ENCODE data around the gene UTP4. TPM values are rescaled to one million over a fixed set of nuclear protein-coding genes. Genes with fewer than 3 reads are reported as not detected.

UTP4 gene
- total RNA-seq, 1 experiment from 2014 or later, result 125 TPM

GRCh38 chr16:69182730-69183416, 50.4 kb downstream of the UTP4 start:
- ChIA-PET RAD21 (ENCODE audit: low non-redundant PET in 1 of 2, low total read pairs in 2 of 2, uncharacterized antibody in 2 of 2, unreplicated experiment in 2 of 2) (no interaction called here), CTCF (no interaction called here), POLR2A (no interaction called here)
- Histone ChIP-seq H3K36me3 (ENCODE audit: control insufficient read depth in 1 of 2, insufficient read depth in 2 of 2, low read length in 2 of 2) (no peaks in the 10 kb centered on the region), H4K20me1 (ENCODE audit: insufficient read depth) (no peaks in the 10 kb centered on the region), H3K27me3 (ENCODE audit: insufficient read depth, low read length) (no peaks in the 10 kb centered on the region), H3K9me2 (ENCODE audit: insufficient read depth) (no peaks in the 10 kb centered on the region), H3K79me2 (ENCODE audit: insufficient read depth, low read length) (peaks cover 2% of the 10 kb centered on the region), H3K27ac (ENCODE audit: low read depth, low read length) (no peak overlapping the region), H3K9me3 (ENCODE audit: control insufficient read depth in 1 of 2, insufficient read depth in 1 of 2, low read depth in 1 of 2, low read length in 2 of 2) (no peaks in the 10 kb centered on the region), H2AFZ (ENCODE audit: low read depth, low read length, poor library complexity, severe bottlenecking) (no peak overlapping the region), H3K4me3 (replicated peaks in 1 of 2; ENCODE audit: low read depth in 1 of 2, low read length in 2 of 2) (no peak overlapping the region), H3K9ac (ENCODE audit: low read length) (no peak overlapping the region), H3K4me2 (ENCODE audit: low read length) (no peak overlapping the region), H3K4me1 (ENCODE audit: control insufficient read depth in 1 of 2, insufficient read depth in 2 of 2, low read length in 2 of 2) (peaks cover 25 to 28% of the 10 kb centered on the region in 2 experiments)
- ATAC-seq (no peak), DNase-seq (ENCODE audit: low read depth, low spot score) (no peak)
- no peak for TF ChIP-seq SRF (IDR thresholded peaks at IDR 0.05; ENCODE audit: low read depth)
- TF ChIP-seq FOSL1 (IDR thresholded peaks at IDR 0.05; ENCODE audit: low read depth), result no peak
- TF ChIP-seq CEBPB (IDR thresholded peaks at IDR 0.05; ENCODE audit: low read depth), result no peak
- no peak for TF ChIP-seq JUND (IDR thresholded peaks at IDR 0.05)
- no peak for TF ChIP-seq RAD21 (IDR thresholded peaks at IDR 0.05; ENCODE audit: low read depth)
- TF ChIP-seq SP1 (IDR thresholded peaks at IDR 0.05; ENCODE audit: low read depth), result no peak
- TF ChIP-seq MAX (IDR thresholded peaks at IDR 0.05), result no peak
- no peak for TF ChIP-seq ZNF274 (IDR thresholded peaks at IDR 0.05; ENCODE audit: low read depth, low read length)
- BruUV-seq (replicated peaks), result no TSS peak
- intact Hi-C loops (cut with micrococcal nuclease), result no loop called here

- H2AFZ ChIP-seq (ENCODE audit: low read depth, low read length, poor library complexity, severe bottlenecking), result peak within 1 kb of the TSS; percentile 65
- peaks cover 35% of the 10 kb centered on the region for H3K79me2 ChIP-seq (ENCODE audit: insufficient read depth, low read length)
- DNase-seq (ENCODE audit: low read depth, low spot score), result peak; percentile 70
- ChIA-PET POLR2A (no interaction called here), RAD21 (ENCODE audit: low non-redundant PET in 1 of 2, low total read pairs in 2 of 2, uncharacterized antibody in 2 of 2, unreplicated experiment in 2 of 2) (no interaction called here), CTCF (no interaction called here)
- peak within 1 kb of the TSS; percentile 82 for H3K27ac ChIP-seq (ENCODE audit: low read depth, low read length)
- peak; percentile 95 for ATAC-seq
- peak within 1 kb of the TSS; percentile 94 for H3K4me2 ChIP-seq (ENCODE audit: low read length)
- no peaks in the 10 kb centered on the region for H4K20me1 ChIP-seq (ENCODE audit: insufficient read depth)
- H3K9me3 ChIP-seq (ENCODE audit: control insufficient read depth in 1 of 2, insufficient read depth in 1 of 2, low read depth in 1 of 2, low read length in 2 of 2), result no peaks in the 10 kb centered on the region
- intact Hi-C loops (cut with micrococcal nuclease), result no loop called here
- H3K27me3 ChIP-seq (ENCODE audit: insufficient read depth, low read length), result no peaks in the 10 kb centered on the region
- no peaks in the 10 kb centered on the region for H3K36me3 ChIP-seq (ENCODE audit: control insufficient read depth in 1 of 2, insufficient read depth in 2 of 2, low read length in 2 of 2)
- H3K9ac ChIP-seq (ENCODE audit: low read length), result peak within 1 kb of the TSS; percentile 74
- BruUV-seq (replicated peaks), result no TSS peak
- H3K9me2 ChIP-seq (ENCODE audit: insufficient read depth), result no peaks in the 10 kb centered on the region
- peak within 1 kb of the TSS; percentile 71 to 76 for H3K4me3 ChIP-seq (replicated peaks in 1 of 2; ENCODE audit: low read depth in 1 of 2, low read length in 2 of 2)
- peaks cover 23 to 41% of the 10 kb centered on the region in 2 experiments for H3K4me1 ChIP-seq (ENCODE audit: control insufficient read depth in 1 of 2, insufficient read depth in 2 of 2, low read length in 2 of 2)
- TF ChIP-seq ZNF274 (IDR thresholded peaks at IDR 0.05; ENCODE audit: low read depth, low read length) (no peak), RAD21 (IDR thresholded peaks at IDR 0.05; ENCODE audit: low read depth) (no peak), ZBTB33 (IDR thresholded peaks at IDR 0.05; ENCODE audit: extremely low read depth, insufficient replicate concordance, low read length) (no peak), CEBPB (IDR thresholded peaks at IDR 0.05; ENCODE audit: low read depth) (no peak), SRF (IDR thresholded peaks at IDR 0.05; ENCODE audit: low read depth) (no peak), REST (IDR thresholded peaks at IDR 0.05; ENCODE audit: low read depth) (no peak), POLR2A (IDR thresholded peaks at IDR 0.05; ENCODE audit: borderline replicate concordance, extremely low read depth, insufficient read depth, insufficient read length) (peak; percentile 89), YY1 (IDR thresholded peaks at IDR 0.05; ENCODE audit: extremely low read depth, insufficient replicate concordance, low read depth, low read length) (peak; percentile 71), CBX3 (IDR thresholded peaks at IDR 0.05; ENCODE audit: low read depth) (no peak; the same call in 1 of the 2 replicates)
Observed at GRCh38 chr16:69186642-69187445, 54.4 kb downstream of the UTP4 start, which contains the start of gene SNTB2. TSS of gene SNTB2 (plus strand) at chr16:69187164. CDS start at chr16:69187167, 3 bp downstream.

Data from HCT116 (cell line).